GM21367 (cell line): ENCODE data around the gene CDK15.

Experiments
- ATAC-seq: cut with Tn5 transposase; IDR thresholded peaks from one replicate; pipeline ENCODE4 v1.9.1; 2021; ENCODE audit not compliant: unreplicated experiment

CDK15 gene

DNA sequence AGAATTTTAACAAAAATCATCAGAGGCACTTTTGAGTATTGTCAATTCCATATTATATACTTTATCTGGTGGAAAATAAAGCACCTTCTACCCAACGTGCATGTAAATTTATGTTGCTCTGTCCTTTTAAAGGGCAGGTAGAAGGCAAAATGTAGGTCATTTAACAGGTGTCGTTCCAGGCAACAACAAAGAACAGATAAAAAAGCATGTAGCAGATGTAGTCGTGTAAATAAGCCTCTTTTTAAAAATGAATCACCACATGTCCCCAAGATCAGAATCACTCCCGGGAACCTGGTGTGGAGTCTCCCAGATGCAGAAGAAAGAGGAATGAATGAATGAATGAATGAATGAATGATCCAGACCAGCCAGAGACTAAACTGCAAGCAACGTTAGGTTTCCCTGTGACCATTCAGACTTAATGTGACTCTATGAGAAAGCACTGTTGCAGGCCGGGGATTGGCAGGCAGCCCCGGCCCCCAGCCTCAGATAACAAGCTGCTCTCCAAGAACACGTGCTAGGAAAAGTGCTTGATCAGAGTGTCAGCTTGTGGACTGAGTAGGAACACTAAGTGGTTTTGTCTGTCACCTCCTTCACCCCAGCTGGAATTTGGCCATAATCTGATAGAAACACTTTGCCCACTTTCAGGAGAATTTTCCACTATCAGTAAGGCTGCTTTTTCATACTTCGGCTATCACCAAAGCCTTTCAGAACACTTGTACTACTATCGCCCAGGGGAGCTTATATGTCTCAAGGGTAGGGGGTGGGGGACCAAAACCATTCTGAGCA is 100.6 kb downstream of the CDK15 start:
- ATAC-seq: no peak

- ATAC-seq: no peak
Measured at GRCh38 chr2:201907563-201907881, 101.2 kb downstream of the CDK15 start.

DNA sequence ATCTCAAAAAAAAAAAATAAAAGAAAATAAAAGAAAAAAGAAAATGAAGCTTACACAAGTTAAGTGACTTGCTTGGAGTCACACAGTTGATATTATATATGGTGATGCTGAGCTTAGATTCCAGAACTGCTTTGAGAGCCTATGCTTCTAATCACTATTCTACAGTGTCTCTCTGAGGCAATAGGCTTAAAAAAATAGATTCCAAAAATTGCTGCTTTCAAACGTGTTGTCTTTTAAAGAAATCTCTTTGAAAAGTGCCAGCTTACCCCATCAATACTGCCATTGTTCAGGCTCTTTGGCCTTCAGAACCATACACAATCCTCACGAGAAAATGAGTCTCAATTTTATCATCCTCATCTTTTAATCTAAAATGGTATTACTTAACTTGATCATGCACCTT is 102.6 kb downstream of the CDK15 start:
- no peak for ATAC-seq

- ATAC-seq: no peak
Measured at GRCh38 chr2:201909348-201909747, 103.0 kb downstream of the CDK15 start.

DNA sequence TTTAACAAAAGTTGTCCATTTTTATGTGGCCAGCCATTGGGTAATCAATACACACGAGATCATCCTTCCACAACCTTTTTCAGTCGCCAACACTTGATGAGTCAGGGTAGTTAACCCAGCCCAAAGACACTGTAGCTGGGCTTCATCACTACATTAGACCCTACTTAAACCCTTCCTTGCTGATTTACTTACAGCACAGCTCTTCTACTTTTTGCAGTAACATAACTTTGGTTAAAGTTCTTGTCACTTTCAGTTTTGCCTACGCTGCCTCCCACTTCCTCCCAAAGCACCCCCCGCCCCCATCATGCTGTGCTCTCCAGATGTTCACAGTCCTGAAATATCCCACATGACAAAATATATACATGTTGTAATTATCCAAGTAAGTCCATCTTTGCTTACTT is 103.6 kb downstream of the CDK15 start:
- peak; percentile 60 for ATAC-seq

DNA sequence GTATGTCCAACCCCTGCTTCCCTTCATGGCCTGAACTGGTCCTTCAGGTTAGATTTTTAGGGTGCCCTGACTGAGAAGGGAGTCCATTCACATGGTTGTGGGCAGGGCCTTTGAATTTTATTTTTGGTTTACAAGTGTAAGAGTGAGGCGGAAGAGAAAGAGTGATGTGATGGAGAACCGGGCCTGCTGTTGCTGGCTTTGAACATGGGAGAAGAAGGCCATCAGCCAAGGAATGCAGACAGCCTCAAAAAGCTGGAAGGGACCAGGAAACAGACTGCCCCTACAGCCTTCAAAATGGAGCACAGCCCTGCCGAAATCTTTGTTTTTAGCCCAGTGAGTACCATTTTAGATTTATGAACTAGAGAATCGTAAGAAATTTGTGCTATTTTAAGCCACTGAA is 105.0 kb downstream of the CDK15 start:
- ATAC-seq: no peak

DNA sequence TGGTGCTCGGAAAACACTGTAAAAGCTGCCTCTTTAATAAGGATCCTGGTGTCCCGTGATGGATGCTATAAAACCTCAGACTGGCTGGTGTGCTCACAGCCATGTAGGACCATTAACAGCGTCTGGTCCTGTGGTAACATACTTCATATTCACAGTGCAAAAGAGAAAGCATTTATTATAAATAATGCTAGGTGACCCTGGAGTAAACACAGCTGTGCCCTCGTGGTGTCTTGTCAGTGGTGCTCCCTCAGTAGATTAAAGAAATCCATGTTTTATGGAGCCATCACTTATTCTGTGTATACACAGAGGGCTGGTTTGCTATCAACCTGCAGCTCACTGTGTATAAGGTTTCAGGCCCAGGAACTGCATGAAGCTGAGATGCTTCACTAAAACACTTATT is 106.9 kb downstream of the CDK15 start:
- no peak for ATAC-seq

DNA sequence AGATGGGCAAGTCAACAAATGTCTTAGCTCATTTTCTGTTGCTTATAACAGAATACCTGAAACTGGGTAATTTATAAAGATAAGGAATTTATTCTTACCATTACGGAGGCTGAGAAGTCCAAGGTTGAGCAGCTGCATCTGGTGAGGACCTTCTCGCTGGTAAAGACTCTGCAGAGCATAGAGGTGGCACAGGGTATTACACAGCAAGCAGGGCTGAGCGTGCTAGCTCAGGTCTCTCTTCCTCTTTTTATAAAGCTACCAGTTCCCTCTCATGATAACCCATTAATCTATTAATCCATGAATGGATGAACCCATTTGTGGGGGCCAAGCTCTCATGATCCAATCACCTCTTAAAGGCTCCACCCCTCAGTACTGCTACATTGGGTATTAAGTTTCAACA is 109.1 kb downstream of the CDK15 start:
- no peak for ATAC-seq

DNA sequence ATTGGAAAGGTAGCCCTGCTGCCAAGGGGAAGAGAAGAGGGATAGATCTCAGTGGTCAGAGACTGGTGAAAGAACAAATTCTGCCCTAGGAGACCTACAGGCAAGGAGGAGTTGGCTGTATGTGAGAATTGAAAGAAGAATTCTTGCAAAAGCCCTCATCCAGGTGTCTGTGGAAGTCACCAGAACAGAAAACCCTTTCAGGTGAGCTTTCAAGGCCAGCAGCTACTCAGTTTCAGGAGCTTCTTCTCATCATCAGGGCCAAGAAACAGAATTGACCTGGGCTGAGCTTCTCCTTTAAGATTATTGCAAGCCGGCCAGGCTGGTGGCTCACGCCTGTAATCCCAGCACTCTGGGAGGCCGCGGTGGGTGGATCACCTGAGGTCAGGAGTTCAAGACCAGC is 110.2 kb downstream of the CDK15 start:
- ATAC-seq: no peak

- no peak for ATAC-seq
Measured at GRCh38 chr2:201918616-201919307, 112.4 kb downstream of the CDK15 start.

- ATAC-seq: no peak
Measured at GRCh38 chr2:201919308-201919634, 112.9 kb downstream of the CDK15 start.

DNA sequence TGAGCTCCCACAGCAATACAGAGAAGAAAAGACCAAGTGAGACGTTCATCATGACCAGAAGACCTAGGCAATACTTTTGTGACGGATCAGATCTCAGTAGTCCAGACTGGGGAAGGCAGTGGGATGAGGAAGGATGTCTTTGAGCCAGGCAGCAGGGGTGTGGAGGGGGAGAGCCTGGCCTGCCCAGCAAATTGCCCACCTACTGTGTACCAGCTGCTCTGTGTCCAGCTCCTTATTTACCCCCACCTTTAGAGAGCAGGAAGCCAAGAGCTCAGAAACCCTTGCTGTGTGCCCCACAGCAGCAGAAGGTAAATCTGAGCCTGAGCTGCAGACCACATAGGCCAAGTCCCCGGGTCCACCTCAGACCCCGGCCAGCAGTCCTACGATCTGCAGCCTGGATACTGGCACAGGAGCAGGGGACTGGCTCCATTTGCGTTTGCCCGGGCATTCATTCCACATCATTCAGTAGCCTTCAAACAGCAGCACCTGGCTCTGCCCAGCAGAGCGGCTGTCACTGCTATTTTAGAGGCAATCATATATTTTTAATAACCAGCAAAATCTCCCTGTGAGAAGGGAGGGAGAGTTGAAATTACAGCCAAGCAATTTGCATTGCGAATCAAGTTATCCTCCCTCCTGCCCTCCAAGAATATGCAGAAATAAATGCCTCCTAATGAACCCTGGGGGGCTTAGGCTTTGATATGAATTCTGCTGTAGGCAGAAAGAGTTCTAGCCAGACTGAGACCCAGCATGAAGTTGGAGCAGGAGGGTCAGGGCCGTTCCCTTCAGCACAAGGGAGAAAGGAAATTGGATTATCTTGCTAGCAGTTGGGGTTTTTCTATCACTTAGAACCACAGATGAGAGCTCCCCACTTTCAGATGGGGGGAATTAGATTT is 117.3 kb downstream of the CDK15 start:
- no peak for ATAC-seq

GRCh38 chr2:201924453-201924852 is 118.1 kb downstream of the CDK15 start:
- no peak for ATAC-seq

DNA sequence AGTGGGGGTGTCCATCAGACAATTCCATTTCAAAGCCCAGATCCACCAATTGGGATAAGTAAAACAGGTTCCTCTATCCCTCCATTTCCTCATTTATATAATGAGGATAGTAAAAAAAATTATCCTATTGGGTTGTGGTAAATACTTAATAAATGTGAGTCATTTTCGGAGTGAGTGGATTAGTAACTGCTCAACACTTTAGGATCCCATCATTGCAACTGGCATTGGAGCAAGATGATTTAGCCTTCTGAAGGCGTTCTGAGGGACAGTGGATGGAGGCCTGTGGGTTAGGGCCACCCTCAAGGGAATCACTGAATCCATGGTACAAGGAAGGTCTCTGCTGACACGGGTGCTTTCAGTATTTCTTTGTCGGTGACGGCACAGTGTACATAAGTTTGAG is 118.7 kb downstream of the CDK15 start:
- no peak for ATAC-seq

- ATAC-seq: no peak
Measured at GRCh38 chr2:201926067-201926466, 119.7 kb downstream of the CDK15 start.

GRCh38 chr2:201928363-201928762 is 122.0 kb downstream of the CDK15 start:
- ATAC-seq: no peak

DNA sequence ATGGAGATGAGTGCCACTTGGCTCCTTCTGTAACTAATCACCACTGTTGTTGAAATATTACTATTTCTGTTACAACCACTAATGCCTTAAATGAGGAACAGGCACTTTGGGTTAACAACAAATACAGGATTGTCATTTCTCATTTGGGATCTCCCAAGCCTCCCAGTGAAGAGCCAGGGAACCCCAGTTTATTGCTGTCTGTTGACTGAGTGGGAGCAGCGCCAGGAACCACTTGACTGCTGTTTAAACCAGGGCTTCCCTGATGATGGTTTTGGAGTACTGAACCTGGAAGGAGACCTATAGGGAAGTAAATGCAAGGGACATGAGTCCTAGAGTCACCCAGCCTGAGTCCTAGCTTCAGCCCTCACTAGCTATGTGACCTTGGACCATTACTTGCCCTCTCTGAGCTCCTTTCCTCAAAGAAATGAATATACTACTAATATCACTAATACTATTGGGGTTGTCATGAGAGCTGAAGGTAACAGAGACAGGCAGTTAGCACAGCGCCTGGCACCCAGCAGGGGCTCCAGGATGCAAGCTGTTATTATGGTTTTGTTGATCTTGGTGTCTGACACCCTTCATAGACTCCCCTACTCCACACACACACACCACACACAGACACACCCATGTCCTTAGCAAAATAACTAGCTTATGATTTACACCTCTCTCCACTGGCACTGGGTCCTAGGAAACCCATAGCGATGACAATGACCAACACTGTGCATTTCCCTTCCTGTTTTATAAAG is 123.1 kb downstream of the CDK15 start:
- no peak for ATAC-seq

DNA sequence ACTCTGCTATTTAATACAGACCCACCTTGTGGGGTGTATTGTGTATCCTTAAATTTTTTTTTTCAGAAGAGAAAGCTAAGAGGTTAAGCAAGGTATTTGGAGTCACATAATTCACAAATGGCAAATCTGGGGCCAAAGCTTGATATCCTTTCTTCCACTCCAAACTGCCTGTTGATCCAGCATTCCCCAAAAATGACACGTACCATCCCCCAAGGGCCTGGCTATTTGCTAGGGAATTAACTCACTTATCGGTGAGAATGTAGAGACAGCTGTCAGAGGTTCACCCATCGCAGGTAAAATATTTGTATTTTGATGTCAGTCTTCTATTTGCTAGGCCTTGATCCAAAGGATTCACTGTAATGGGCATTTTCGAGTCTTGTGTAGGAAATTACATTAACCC is 123.7 kb downstream of the CDK15 start:
- ATAC-seq: no peak

GRCh38 chr2:201930831-201931230 is 124.5 kb downstream of the CDK15 start:
- no peak for ATAC-seq

- ATAC-seq: no peak
Measured at GRCh38 chr2:201931475-201931874, 125.1 kb downstream of the CDK15 start.

DNA sequence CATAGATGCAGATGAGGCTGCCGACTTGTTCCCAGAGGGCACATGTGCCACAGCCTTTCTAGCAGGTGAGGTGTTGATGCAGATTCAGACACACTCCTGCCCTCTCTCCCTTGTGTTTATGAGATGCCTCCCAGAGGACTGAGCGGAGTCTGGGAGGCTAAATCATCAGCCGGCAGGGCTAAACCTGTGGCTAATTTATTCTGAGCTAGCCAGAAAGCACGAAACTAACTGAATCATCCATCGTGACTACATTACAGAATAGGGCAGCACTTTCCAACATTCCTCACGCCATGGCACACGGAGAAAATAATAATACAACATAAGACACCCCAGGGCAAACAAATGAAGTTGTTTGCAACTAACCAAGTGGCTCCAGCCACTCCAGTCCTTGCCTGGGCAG is 125.6 kb downstream of the CDK15 start:
- no peak for ATAC-seq
